NCI-H345 treated with DMSO at 0.1 percent for 48 hours (cell line): Measurements from ENCODE around the gene ZNF217.
"Not testable (repeated sequence)": the region's sequence is repeated elsewhere in the genome, so short reads cannot be mapped to it uniquely, and the experiment has no call there.

Experiments used
- DNase-seq: peaks from one replicate; lab custom pipeline; 2025; ENCODE audit not compliant: unreplicated experiment; lab: John Stamatoyannopoulos, UW

ZNF217 gene

DNA sequence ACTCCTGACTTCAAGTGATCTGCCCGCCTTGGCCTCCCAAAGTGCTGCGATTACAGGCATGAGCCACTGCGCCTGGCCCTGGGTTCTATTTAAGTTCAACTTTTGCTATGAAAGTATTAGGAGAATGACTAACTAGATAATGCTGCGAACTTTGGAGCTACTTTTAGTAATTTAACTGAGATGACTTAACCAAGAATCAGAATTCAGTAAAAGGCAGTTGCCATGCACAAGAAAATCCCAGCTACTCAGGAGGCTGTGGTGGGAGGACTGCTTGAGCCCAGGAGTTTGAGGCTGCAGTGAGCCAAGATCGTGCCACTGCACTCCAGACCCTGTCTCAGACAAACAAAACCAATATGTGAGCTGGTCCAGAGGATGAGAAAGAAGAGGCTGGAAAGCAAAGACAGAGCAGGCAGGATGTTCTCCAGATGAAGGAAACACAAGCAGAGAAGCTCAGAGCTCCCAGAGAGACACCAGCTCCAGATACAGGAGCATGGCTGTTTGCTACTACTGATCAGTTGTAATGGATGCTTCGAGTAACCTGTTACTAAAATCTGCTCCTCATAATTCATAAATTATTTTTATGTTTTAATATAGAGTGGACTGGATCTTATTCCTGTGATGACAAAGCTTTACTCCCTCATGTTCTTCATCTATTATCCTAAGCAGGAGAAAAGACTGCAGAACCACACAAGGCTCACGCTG, 23.9 kb downstream of the ZNF217 start:
- DNase-seq, result no peak

DNA sequence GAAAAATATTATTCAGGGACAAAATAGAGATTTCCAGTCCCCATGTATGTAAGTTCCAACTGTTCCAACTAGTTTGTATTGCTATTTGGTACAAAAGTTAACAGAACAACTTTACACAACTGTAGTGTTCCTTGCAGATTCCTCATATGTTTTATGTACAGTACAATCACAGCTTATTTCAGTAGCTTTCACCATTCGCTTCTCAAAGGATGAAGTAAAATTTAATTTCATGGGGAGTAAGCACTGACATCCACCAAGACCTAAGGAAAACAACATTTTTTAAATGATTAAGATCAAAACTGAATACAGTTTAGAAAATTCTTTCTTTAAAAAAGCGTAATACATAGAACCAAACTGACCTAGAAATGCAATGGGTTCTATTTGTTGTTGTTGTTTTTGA, 24.6 kb downstream of the ZNF217 start:
- DNase-seq, result no peak

GRCh38 chr20:53568351-53568750, 25.3 kb downstream of the ZNF217 start:
- DNase-seq, result no peak

DNA sequence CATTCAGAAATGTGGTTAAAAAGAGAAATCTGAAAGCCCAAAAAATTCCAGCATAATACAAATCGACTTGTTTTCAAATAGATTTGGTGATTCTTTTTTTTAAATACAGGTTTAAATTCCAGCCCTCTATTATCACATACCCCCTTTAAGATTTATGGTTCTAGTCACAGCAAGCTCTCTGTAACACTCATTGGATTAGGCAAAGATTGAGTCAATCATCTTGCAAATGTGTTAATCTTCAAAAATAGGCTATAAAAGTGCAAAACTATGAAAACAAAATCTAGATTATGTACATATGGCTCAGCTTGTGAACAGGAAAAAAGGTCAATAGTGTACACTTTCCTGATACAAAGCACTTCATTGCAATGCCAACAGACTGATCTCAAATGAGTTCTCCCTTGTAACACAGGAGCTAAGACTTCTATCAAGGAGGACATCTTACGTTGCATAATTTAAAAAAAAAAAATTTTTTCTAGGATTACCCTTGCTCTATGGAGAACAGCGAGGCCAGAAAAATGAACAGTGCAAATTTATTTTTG, 26.2 kb downstream of the ZNF217 start:
- DNase-seq, result no peak

DNA sequence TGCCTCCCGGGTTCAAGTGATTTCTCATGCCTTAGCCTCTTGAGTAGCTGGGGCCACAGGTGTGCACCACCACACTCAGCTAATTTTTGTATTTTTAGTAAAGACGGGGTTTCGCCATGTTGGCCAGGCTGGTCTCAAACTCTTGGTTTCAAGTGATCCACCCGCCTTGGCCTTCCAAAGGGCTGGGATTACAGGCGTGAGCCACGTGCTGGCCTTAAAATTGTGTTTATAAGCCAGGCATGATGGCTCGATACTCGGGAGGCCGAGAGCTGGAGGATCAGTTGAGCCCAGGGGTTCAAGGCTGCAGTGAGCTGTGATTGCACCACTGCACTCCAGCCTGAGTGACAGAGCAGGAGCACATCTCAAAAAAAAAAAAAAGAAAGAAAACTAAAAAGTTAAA, 27.0 kb downstream of the ZNF217 start:
- DNase-seq, result not testable (repeated sequence)

DNA sequence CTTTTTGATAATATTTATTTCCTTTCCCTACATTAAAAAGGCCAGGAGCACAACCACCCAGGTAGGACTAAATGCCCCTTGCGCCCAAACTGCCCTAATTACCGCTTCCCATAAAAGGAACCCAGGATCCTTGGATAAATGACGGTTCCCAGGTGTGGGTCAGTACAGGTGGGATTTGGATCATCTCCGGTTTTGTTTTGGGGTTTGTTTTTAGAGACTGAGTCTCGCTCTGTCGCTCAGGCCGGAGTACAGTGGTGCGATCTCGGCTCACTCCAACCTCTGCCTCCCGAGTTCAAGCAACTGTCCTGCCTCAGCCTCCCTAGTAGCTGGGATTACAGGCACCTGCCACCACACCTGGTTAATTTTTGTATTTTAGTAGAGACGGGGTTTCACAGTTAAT, 28.4 kb downstream of the ZNF217 start:
- DNase-seq, result no peak

DNA sequence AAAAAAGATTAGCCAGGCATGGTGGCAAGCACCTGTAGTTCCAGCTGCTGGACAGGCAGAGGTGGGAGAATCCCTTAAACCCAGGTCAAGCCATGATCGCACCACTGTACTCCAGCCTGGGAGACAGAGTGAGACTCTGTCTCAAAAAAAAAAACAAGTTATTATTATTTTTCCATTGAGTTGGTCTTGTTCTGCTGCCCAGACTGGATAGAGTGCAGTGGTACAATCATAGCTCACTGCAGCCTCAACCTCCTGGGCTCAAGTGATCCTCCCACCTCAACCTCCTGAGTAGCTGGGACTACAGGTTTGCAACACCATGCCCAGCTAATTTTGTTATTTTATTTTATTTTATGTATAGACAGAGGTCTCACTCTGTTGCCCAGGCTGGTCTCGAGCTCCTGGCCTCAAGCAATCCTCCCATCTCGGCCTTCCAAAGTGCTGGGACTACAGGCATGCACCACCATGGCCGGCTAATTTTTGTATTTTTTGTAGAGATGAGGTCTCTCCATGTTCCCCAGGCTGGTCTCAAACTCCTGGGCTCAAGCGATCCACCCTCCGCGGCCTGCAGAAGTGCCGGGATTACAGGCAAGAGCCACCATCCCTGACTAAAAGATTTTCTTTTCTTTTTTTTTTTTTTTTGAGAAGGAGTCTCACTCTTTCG, 31.4 kb downstream of the ZNF217 start:
- not testable (repeated sequence) for DNase-seq

- DNase-seq, result no peak
These were observed 32.1 kb downstream of the ZNF217 start for GRCh38 chr20:53561505-53561904.

DNA sequence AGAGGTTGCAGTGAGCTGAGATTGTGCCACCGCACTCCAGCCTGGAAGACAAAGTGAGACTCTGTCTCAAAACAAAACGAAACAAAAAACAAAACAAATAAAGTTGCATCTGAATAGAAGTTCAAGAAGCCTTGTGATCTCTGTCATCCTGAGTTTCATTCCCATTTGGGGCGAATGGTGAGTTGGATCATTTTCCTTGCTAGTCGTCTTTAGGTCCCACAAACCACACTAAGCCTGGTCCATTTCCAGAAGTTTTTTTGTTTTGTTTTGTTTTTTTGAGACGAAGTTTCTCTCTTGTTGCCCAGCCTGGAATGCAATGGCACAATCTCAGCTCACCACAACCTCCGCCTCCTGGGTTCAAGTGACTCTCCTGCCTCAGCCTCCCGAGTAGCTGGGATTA, 33.8 kb downstream of the ZNF217 start:
- DNase-seq, result no peak

GRCh38 chr20:53557130-53557529, 36.5 kb downstream of the ZNF217 start:
- no peak for DNase-seq

- no peak for DNase-seq
These were observed 37.3 kb downstream of the ZNF217 start for GRCh38 chr20:53556267-53556897.

- no peak for DNase-seq
These were observed 37.8 kb downstream of the ZNF217 start for GRCh38 chr20:53555816-53556215.

- no peak for DNase-seq
These were observed 38.6 kb downstream of the ZNF217 start for GRCh38 chr20:53555081-53555480.

DNA sequence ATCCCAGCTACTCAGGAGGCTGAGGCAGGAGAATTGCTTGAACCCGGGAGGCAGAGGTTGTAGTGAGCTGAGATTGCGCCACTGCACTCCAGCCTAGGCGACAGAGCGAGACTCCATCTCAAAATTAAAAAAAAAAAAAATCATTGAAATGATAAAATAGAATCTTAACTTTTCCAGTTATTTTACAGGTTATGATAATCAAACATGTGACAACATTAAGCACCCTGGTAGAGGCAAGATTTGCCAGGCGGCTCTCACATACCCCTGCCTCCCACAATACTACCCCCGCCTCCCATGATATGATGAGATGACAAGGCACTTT, 41.1 kb downstream of the ZNF217 start:
- DNase-seq, result not testable (repeated sequence)

GRCh38 chr20:53551719-53552571, 41.7 kb downstream of the ZNF217 start:
- not testable (repeated sequence) for DNase-seq

- no peak for DNase-seq
These were observed 43.1 kb downstream of the ZNF217 start for GRCh38 chr20:53550280-53551187.

GRCh38 chr20:53547664-53548239, 45.9 kb downstream of the ZNF217 start:
- peak; percentile 34 for DNase-seq

GRCh38 chr20:53539516-53539915, 54.1 kb downstream of the ZNF217 start:
- no peak for DNase-seq

- not testable (repeated sequence) for DNase-seq
These were observed 57.3 kb downstream of the ZNF217 start for GRCh38 chr20:53536382-53536781.

- no peak for DNase-seq
These were observed 57.8 kb downstream of the ZNF217 start for GRCh38 chr20:53535878-53536277.
